Mammary epithelial cell (primary cell): Measurements from ENCODE around the gene SLC1A5.

Experiments used
- EZH2 ChIP-seq: IDR thresholded peaks from 2 replicates; pipeline ENCODE4 v1.6.1; 2012; ENCODE audit warnings: low read length, inconsistent platforms, borderline replicate concordance
- TF ChIP-seq, protein P1 (sequence below), 2 donors: IDR thresholded peaks in 1 of 2; conservative IDR thresholded peaks in 1 of 2; 2 replicates each; pipeline ENCODE4 v1.5.1; 2011 to 2012; ENCODE audit warnings: inconsistent platforms in 2 of 2, low read length in 2 of 2, mild to moderate bottlenecking in 2 of 2, control low read depth in 1 of 2, low read depth in 1 of 2; ENCODE audit not compliant: insufficient read depth in 1 of 2; ENCODE audit errors: extremely low read depth in 1 of 2

GRCh38 chr19:46786236-46787039, 2.0 kb downstream of the SLC1A5 start:
- TF ChIP-seq, protein P1, sequence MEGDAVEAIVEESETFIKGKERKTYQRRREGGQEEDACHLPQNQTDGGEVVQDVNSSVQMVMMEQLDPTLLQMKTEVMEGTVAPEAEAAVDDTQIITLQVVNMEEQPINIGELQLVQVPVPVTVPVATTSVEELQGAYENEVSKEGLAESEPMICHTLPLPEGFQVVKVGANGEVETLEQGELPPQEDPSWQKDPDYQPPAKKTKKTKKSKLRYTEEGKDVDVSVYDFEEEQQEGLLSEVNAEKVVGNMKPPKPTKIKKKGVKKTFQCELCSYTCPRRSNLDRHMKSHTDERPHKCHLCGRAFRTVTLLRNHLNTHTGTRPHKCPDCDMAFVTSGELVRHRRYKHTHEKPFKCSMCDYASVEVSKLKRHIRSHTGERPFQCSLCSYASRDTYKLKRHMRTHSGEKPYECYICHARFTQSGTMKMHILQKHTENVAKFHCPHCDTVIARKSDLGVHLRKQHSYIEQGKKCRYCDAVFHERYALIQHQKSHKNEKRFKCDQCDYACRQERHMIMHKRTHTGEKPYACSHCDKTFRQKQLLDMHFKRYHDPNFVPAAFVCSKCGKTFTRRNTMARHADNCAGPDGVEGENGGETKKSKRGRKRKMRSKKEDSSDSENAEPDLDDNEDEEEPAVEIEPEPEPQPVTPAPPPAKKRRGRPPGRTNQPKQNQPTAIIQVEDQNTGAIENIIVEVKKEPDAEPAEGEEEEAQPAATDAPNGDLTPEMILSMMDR (conservative IDR thresholded peaks at IDR 0.05 in 1 of 2, IDR thresholded peaks at IDR 0.05 in 1 of 2; ENCODE audit: extremely low read depth in 1 of 2, insufficient read depth in 1 of 2, low read depth in 1 of 2, low read length in 2 of 2): no peak
- TF ChIP-seq EZH2: no peak
